Stimulated activated CD4-positive, alpha-beta T cell treated with anti-CD3 and anti-CD28 coated beads, TNF-alpha, amount 100 ng/mL, for 4 hours (primary cell): Measurements from ENCODE around the gene OR2T2.
"Not testable (repeated sequence)": the region's sequence is repeated elsewhere in the genome, so short reads cannot be mapped to it uniquely, and the experiment has no call there.

Experiments
- DNase-seq, 3 experiments: peaks; one replicate each; pipeline ENCODE4 v3.0.0-alpha.2; 2020; ENCODE audit warnings: low read depth in 3 of 3

OR2T2 gene

GRCh38 chr1:248450466-248451145, 5.2 kb downstream of the OR2T2 start:
- not testable (repeated sequence) for DNase-seq

- not testable (repeated sequence) for DNase-seq
Measured at GRCh38 chr1:248453619-248454018, 8.2 kb downstream of the OR2T2 start.

GRCh38 chr1:248455045-248455444, 9.6 kb downstream of the OR2T2 start:
- DNase-seq: not testable (repeated sequence)

GRCh38 chr1:248456635-248457034, 11.2 kb downstream of the OR2T2 start:
- DNase-seq: not testable (repeated sequence)

- not testable (repeated sequence) for DNase-seq
Measured at GRCh38 chr1:248459117-248459516, 13.7 kb downstream of the OR2T2 start.

GRCh38 chr1:248471154-248471553, 25.7 kb downstream of the OR2T2 start:
- DNase-seq: no peak

- DNase-seq: not testable (repeated sequence)
Measured at GRCh38 chr1:248472111-248472510, 26.7 kb downstream of the OR2T2 start.

GRCh38 chr1:248473051-248473450, 27.6 kb downstream of the OR2T2 start, which contains the start of gene OR2T3:
Gene OR2T3 (plus strand): TSS chr1:248473351. CDS start chr1:248473351, 0 bp downstream.
- DNase-seq: not testable (repeated sequence)

GRCh38 chr1:248475660-248476059, 30.2 kb downstream of the OR2T2 start:
- not testable (repeated sequence) for DNase-seq

GRCh38 chr1:248481686-248482579, 36.5 kb downstream of the OR2T2 start:
- DNase-seq: not testable (repeated sequence)

- not testable (repeated sequence) for DNase-seq
Measured at GRCh38 chr1:248488289-248488688, 42.9 kb downstream of the OR2T2 start, which contains the start of gene OR2T5. Gene OR2T5 (plus strand): TSS chr1:248488589. CDS start chr1:248488589, 0 bp downstream.

- DNase-seq: not testable (repeated sequence)
Measured at GRCh38 chr1:248496661-248497060, 51.2 kb downstream of the OR2T2 start.

- not testable (repeated sequence) for DNase-seq
Measured at GRCh38 chr1:248500305-248501035, 55.0 kb downstream of the OR2T2 start.
